Stimulated activated CD8-positive, alpha-beta memory T cell treated with anti-CD3 and anti-CD28 coated beads, Interleukin-2, amount 100 ng/mL, for 1 hour (primary cell): Measurements from ENCODE around the gene EID2.

Experiments
- DNase-seq, 2 donors: peaks; one replicate each; pipeline ENCODE4 v3.0.0-alpha.2; 2020; ENCODE audit warnings: low read depth in 2 of 2

Gene EID2

GRCh38 chr19:39502640-39503417 is 37.1 kb downstream of the EID2 start:
- DNase-seq: peak; percentile 34 to 55

- DNase-seq: no peak
Measured at GRCh38 chr19:39501340-39501739, 38.6 kb downstream of the EID2 start.

- no peak for DNase-seq
Measured at GRCh38 chr19:39500543-39500942, 39.4 kb downstream of the EID2 start.

- no peak for DNase-seq
Measured at GRCh38 chr19:39499932-39500331, 40.0 kb downstream of the EID2 start.

- DNase-seq: no peak
Measured at GRCh38 chr19:39498798-39499642, 40.9 kb downstream of the EID2 start, which contains the start of gene DLL3. DLL3 (plus strand) TSS chr19:39498947; CDS start chr19:39498975, 28 bp downstream.

GRCh38 chr19:39497996-39498797 is 41.8 kb downstream of the EID2 start:
- DNase-seq: no peak

GRCh38 chr19:39497701-39497995 is 42.3 kb downstream of the EID2 start:
- no peak for DNase-seq

- DNase-seq: no peak
Measured at GRCh38 chr19:39496063-39496462, 43.9 kb downstream of the EID2 start.

- DNase-seq: no peak
Measured at GRCh38 chr19:39494661-39495060, 45.3 kb downstream of the EID2 start.

GRCh38 chr19:39492788-39493187 is 47.2 kb downstream of the EID2 start:
- DNase-seq: no peak

GRCh38 chr19:39492225-39492624 is 47.7 kb downstream of the EID2 start:
- DNase-seq: no peak

- DNase-seq: no peak
Measured at GRCh38 chr19:39489756-39490155, 50.2 kb downstream of the EID2 start.
